ENCODE results near the gene RBMS2. TPM values are rescaled to one million over a fixed set of nuclear protein-coding genes. Genes with fewer than 3 reads are reported as not detected.

Gene RBMS2
- total and polyA plus RNA-seq, 9 of the 15 experiments (the other 6 are each of a cell fraction or from before 2014, with no cell fraction given): 0.08 to 10.5 (median 0.31) TPM

- TF ChIP-seq THRB (CRISPR knock-in tag; conservative IDR thresholded peaks at IDR 0.05): 0 out of 2 replicates have a peak, but pooled peaks have one; percentile 29
- TF ChIP-seq UBTF (IDR thresholded peaks at IDR 0.05; ENCODE audit: borderline replicate concordance in 1 of 2, low read depth in 2 of 2, low read length in 2 of 2): 0 out of 4 replicates have a peak, but pooled peaks of 1 of the 2 experiments have one; percentile 50
- TF ChIP-seq ZBTB2 (IDR thresholded peaks at IDR 0.05): no peak
- TF ChIP-seq CLOCK (CRISPR knock-in tag; IDR thresholded peaks at IDR 0.05; ENCODE audit: borderline replicate concordance): no peak
- TF ChIP-seq YY1 (IDR thresholded peaks at IDR 0.05; ENCODE audit: borderline replicate concordance in 1 of 3, control insufficient read depth in 1 of 3, extremely low read depth in 1 of 3, insufficient read depth in 3 of 3, insufficient read length in 1 of 3, insufficient replicate concordance in 2 of 3, low read depth in 1 of 3, low read length in 2 of 3): peak in 1 of 3 experiments; percentile 9
- TF ChIP-seq ATF7 (IDR thresholded peaks at IDR 0.05): no peak
- peak; percentile 39 for TF ChIP-seq TBP (optimal IDR thresholded peaks at IDR 0.05; ENCODE audit: low read depth, low read length)
- TF ChIP-seq TGIF2 (CRISPR knock-in tag; IDR thresholded peaks at IDR 0.05): 0 out of 2 replicates have a peak, but pooled peaks have one; percentile 32
- TF ChIP-seq HDAC1 (IDR thresholded peaks at IDR 0.05): peak in 1 of 2 experiments; percentile 68; a peak in 2 of 4 replicates
- TF ChIP-seq CBX3 (IDR thresholded peaks at IDR 0.05; ENCODE audit: borderline replicate concordance in 1 of 2, low read length in 2 of 2): no peak
- TF ChIP-seq CREB1 (IDR thresholded peaks at IDR 0.05): no peak
- TF ChIP-seq CREB1 (CRISPR knock-in tag; IDR thresholded peaks at IDR 0.05): peak; percentile 57; the same call in 1 of the 2 replicates
- 0 out of 4 replicates have a peak, but pooled peaks of 1 of the 2 experiments have one; percentile 46 for TF ChIP-seq KDM1A (IDR thresholded peaks at IDR 0.05)
- TF ChIP-seq ARID2 (IDR thresholded peaks at IDR 0.05): no peak
- peak; percentile 40 for TF ChIP-seq TFAP4 (CRISPR knock-in tag; IDR thresholded peaks at IDR 0.05; ENCODE audit: borderline replicate concordance)
Observed at GRCh38 chr12:56634242-56634836, 112.7 kb downstream of the RBMS2 start (continued).

All from K562 (cell line).